ELR (cell line): Measurements from ENCODE around the gene CT47B1.
"Not testable (repeated sequence)": the region's sequence is repeated elsewhere in the genome, so short reads cannot be mapped to it uniquely, and the experiment has no call there.

ENCODE experiments used
- DNase-seq: peaks from one replicate; pipeline ENCODE4 v3.0.0-alpha.2; 2015; ENCODE audit warnings: low read depth

CT47B1 gene

GRCh38 chrX:120875766-120876165 lies at the start of gene CT47B1:
CT47B1 (minus strand) TSS chrX:120875866; CDS start chrX:120875670, 196 bp downstream.
- DNase-seq, result not testable (repeated sequence)

GRCh38 chrX:120874678-120875557 lies 748 bp downstream of the CT47B1 start:
- no peak for DNase-seq

GRCh38 chrX:120857240-120857639 lies 18.4 kb downstream of the CT47B1 start:
- no peak for DNase-seq

- peak; percentile 28 for DNase-seq
These were observed 34.8 kb downstream of the CT47B1 start for GRCh38 chrX:120840827-120841226.

- DNase-seq, result peak; percentile 26
These were observed 36.2 kb downstream of the CT47B1 start for GRCh38 chrX:120839491-120839890.

GRCh38 chrX:120827213-120827612 lies 48.5 kb downstream of the CT47B1 start:
- DNase-seq, result not testable (repeated sequence)

- no peak for DNase-seq
These were observed 50.5 kb downstream of the CT47B1 start for GRCh38 chrX:120825146-120825545.

- no peak for DNase-seq
These were observed 51.6 kb downstream of the CT47B1 start for GRCh38 chrX:120824021-120824420.

GRCh38 chrX:120823556-120823955 lies 52.1 kb downstream of the CT47B1 start:
- no peak for DNase-seq
